Liver (tissue), 9 donors: ENCODE measurements around the gene THAP7. TPM values are rescaled to one million over a fixed set of nuclear protein-coding genes. Genes with fewer than 3 reads are reported as not detected.
A peak's percentile ranks its signal among the peaks of the same experiment; 100 is the strongest.

Experiments used
- DNase-seq: peaks from one replicate; pipeline ENCODE4 v3.0.0-alpha.2; 2017; ENCODE audit warnings: low spot score
- H3K27ac ChIP-seq, 2 donors: one replicate each; pipeline ENCODE4 v1.7.0; 2013; ENCODE audit warnings: inconsistent platforms in 2 of 2, low read length in 2 of 2, control low read depth in 1 of 2, low read depth in 1 of 2, mild to moderate bottlenecking in 1 of 2
- H3K27me3 ChIP-seq, 4 donors: one replicate each; pipeline versions ENCODE4 v1.6.1 to v1.7.0; 2013; ENCODE audit warnings: low read length in 3 of 4, inconsistent platforms in 1 of 4, mild to moderate bottlenecking in 1 of 4, moderate library complexity in 1 of 4; ENCODE audit not compliant: control insufficient read depth in 4 of 4, insufficient read depth in 4 of 4
- H3K36me3 ChIP-seq, 4 donors: one replicate each; pipeline versions ENCODE4 v1.6.1 to v1.7.0; 2013; ENCODE audit warnings: low read length in 3 of 4, mild to moderate bottlenecking in 3 of 4, low read depth in 1 of 4, moderate library complexity in 1 of 4; ENCODE audit not compliant: control insufficient read depth in 4 of 4, insufficient read depth in 3 of 4
- H3K4me1 ChIP-seq, 4 donors: one replicate each; pipeline versions ENCODE4 v1.6.1 to v1.7.0; 2013; ENCODE audit warnings: low read length in 3 of 4, mild to moderate bottlenecking in 3 of 4, moderate library complexity in 1 of 4; ENCODE audit not compliant: control insufficient read depth in 4 of 4, insufficient read depth in 4 of 4
- H3K4me3 ChIP-seq, 3 donors: one replicate each; pipeline versions ENCODE4 v1.6.1 to v1.7.0; 2013; ENCODE audit warnings: low read length in 3 of 3, control low read depth in 1 of 3, low read depth in 1 of 3, mild to moderate bottlenecking in 1 of 3
- H3K9ac ChIP-seq, 2 donors: one replicate each; pipeline ENCODE4 v1.7.0; 2013; ENCODE audit warnings: low read length in 2 of 2, mild to moderate bottlenecking in 2 of 2, moderate library complexity in 2 of 2, control low read depth in 1 of 2, low read depth in 1 of 2
- H3K9me3 ChIP-seq, 4 donors: one replicate each; pipeline versions ENCODE4 v1.6.1 to v1.7.0; 2013; ENCODE audit warnings: low read length in 3 of 4; ENCODE audit not compliant: control insufficient read depth in 4 of 4
- EGR1 ChIP-seq, 2 donors: IDR thresholded peaks; 2 replicates each; pipeline ENCODE4 v1.6.1; 2016 to 2018; ENCODE audit warnings: antibody characterized with exemption in 2 of 2, low read depth in 2 of 2
- FOXA1 ChIP-seq: IDR thresholded peaks from 2 replicates; pipeline ENCODE4 v1.6.1; 2016; ENCODE audit warnings: antibody characterized with exemption
- FOXA2 ChIP-seq: IDR thresholded peaks from 2 replicates; pipeline ENCODE4 v1.6.1; 2016; ENCODE audit warnings: antibody characterized with exemption
- GABPA ChIP-seq, 2 donors: IDR thresholded peaks in 1 of 2; conservative IDR thresholded peaks in 1 of 2; 2 replicates each; pipeline ENCODE4 v1.6.1; 2016; ENCODE audit warnings: antibody characterized with exemption in 2 of 2, mild to moderate bottlenecking in 1 of 2, moderate library complexity in 1 of 2
- HNF4A ChIP-seq, 2 donors: conservative IDR thresholded peaks; 2 replicates each; pipeline ENCODE4 v1.6.1; 2016; ENCODE audit warnings: antibody characterized with exemption in 2 of 2, mild to moderate bottlenecking in 2 of 2
- HNF4G ChIP-seq: IDR thresholded peaks from 2 replicates; pipeline ENCODE4 v1.6.1; 2016; ENCODE audit warnings: antibody characterized with exemption
- JUND ChIP-seq, 2 donors: IDR thresholded peaks; 2 replicates each; pipeline ENCODE4 v1.6.1; 2016; ENCODE audit warnings: antibody characterized with exemption in 2 of 2
- NR2F2 ChIP-seq: IDR thresholded peaks from 2 replicates; pipeline ENCODE4 v1.6.1; 2016; ENCODE audit warnings: antibody characterized with exemption
- RAD21 ChIP-seq, 2 donors: IDR thresholded peaks; 2 replicates each; pipeline ENCODE4 v1.6.1; 2016; ENCODE audit warnings: antibody characterized with exemption in 2 of 2, mild to moderate bottlenecking in 2 of 2
- RXRA ChIP-seq, 2 donors: IDR thresholded peaks; 2 replicates each; pipeline ENCODE4 v1.6.1; 2017 to 2018; ENCODE audit warnings: antibody characterized with exemption in 2 of 2, mild to moderate bottlenecking in 1 of 2
- SP1 ChIP-seq: IDR thresholded peaks from 2 replicates; pipeline ENCODE4 v1.6.1; 2018; ENCODE audit warnings: antibody characterized with exemption, mild to moderate bottlenecking
- TAF1 ChIP-seq: conservative IDR thresholded peaks from 2 replicates; pipeline ENCODE4 v1.6.1; 2016; ENCODE audit warnings: antibody characterized with exemption, mild to moderate bottlenecking
- YY1 ChIP-seq: IDR thresholded peaks from 2 replicates; pipeline ENCODE4 v1.6.1; 2016; ENCODE audit warnings: antibody characterized with exemption, mild to moderate bottlenecking
- WGBS: extraction: QIAGEN DNeasy Blood & Tissue Kit; methylation state at CpG from one replicate; pipeline ENCODE4 v1.1.7; 2013; 5-methylcytosine and 5-hydroxymethylcytosine counted together
- polyA plus RNA-seq, 2 donors: library from polyadenylated mRNA; stranded (reverse) in 1 of 2; unstranded in 1 of 2; fragments of 200-250 nt in 1 of 2; fragments of >200 nt in 1 of 2; fragmentation: Nextera tagmentation in 1 of 2; extraction: Ambion mirVana in 1 of 2; gene quantifications; one replicate each; pipeline versions ENCODE4 v1.2.1 to v1.2.3, GENCODE V29; 2013 to 2015
- total RNA-seq, 2 donors: library from RNA; depleted of rRNA; stranded (reverse); fragments of >200 nt; gene quantifications; one replicate each; pipeline ENCODE4 v1.2.3, GENCODE V29; 2014
- TF ChIP-seq, protein P1 (sequence below): fragments of 150-350 bp; IDR thresholded peaks from 2 replicates; pipeline ENCODE4 v1.5.1; 2017; ENCODE audit warnings: improper control_type of control experiment, low read depth, low read length; ENCODE audit not compliant: missing input control
- TF ChIP-seq, protein P2 (sequence below): IDR thresholded peaks from 2 replicates; pipeline ENCODE4 v1.6.1; 2016; ENCODE audit warnings: antibody characterized with exemption
- TF ChIP-seq, protein P3 (sequence below): IDR thresholded peaks from 2 replicates; pipeline ENCODE4 v1.6.1; 2016; ENCODE audit warnings: antibody characterized with exemption
- TF ChIP-seq, protein P4 (sequence below): IDR thresholded peaks from 2 replicates; pipeline ENCODE4 v1.6.1; 2016; ENCODE audit warnings: antibody characterized with exemption
- TF ChIP-seq, protein P5 (sequence below): IDR thresholded peaks from 2 replicates; pipeline ENCODE4 v1.6.1; 2016; ENCODE audit warnings: antibody characterized with exemption, mild to moderate bottlenecking
- donor health status: healthy.
- donor health status: healthy.
- donor health status: healthy.
- donor health status: healthy.
- donor health status: healthy.

THAP7 gene
- total and polyA plus RNA-seq, 4 donors = 10.4 to 21.9 (median 19.4) TPM

DNA sequence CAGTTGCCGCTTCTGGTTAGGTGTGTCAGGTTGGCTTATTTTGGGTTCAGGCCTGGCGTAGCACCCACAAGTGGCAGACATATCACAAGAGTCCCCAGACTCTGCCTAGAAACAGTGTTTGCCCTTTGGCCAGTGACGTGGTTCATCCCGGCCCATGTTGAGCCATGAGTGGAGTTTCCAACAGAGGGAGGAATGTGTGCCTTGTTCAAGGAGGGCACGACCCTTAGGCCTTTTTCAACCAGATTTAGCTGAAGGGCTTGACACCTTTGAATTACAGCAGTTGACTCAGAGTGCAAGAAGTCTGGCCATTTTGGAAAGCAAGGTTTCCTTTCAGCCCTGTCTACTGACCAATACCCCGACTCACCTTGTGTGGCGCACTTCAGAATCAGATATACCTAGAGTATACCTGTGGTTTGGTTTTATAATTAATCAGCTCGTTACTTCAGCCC lies 50.0 kb downstream of the THAP7 start:
- peaks cover 0 to 13% (median 6%) of the 10 kb centered on the region in 4 donors for H3K36me3 ChIP-seq
- H3K27ac ChIP-seq = peak overlapping the region; percentile 67
- H3K27me3 ChIP-seq = no peaks in the 10 kb centered on the region
- WGBS = 65% methylated on average over 8 of the region's 8 CpGs
- peak; percentile 53 for DNase-seq
- no peaks in the 10 kb centered on the region for H3K9me3 ChIP-seq
- peaks cover 23 to 76% (median 58%) of the 10 kb centered on the region in 4 donors for H3K4me1 ChIP-seq
- no peak overlapping the region for H3K4me3 ChIP-seq
- TF ChIP-seq FOXA1 = no peak
- TF ChIP-seq, protein P1, sequence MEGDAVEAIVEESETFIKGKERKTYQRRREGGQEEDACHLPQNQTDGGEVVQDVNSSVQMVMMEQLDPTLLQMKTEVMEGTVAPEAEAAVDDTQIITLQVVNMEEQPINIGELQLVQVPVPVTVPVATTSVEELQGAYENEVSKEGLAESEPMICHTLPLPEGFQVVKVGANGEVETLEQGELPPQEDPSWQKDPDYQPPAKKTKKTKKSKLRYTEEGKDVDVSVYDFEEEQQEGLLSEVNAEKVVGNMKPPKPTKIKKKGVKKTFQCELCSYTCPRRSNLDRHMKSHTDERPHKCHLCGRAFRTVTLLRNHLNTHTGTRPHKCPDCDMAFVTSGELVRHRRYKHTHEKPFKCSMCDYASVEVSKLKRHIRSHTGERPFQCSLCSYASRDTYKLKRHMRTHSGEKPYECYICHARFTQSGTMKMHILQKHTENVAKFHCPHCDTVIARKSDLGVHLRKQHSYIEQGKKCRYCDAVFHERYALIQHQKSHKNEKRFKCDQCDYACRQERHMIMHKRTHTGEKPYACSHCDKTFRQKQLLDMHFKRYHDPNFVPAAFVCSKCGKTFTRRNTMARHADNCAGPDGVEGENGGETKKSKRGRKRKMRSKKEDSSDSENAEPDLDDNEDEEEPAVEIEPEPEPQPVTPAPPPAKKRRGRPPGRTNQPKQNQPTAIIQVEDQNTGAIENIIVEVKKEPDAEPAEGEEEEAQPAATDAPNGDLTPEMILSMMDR = peak; percentile 1
- TF ChIP-seq NR2F2 = no peak
- peak; percentile 33 for TF ChIP-seq HNF4G
- peak; percentile 51 for TF ChIP-seq SP1
- TF ChIP-seq FOXA2 = no peak
- TF ChIP-seq, protein P2, sequence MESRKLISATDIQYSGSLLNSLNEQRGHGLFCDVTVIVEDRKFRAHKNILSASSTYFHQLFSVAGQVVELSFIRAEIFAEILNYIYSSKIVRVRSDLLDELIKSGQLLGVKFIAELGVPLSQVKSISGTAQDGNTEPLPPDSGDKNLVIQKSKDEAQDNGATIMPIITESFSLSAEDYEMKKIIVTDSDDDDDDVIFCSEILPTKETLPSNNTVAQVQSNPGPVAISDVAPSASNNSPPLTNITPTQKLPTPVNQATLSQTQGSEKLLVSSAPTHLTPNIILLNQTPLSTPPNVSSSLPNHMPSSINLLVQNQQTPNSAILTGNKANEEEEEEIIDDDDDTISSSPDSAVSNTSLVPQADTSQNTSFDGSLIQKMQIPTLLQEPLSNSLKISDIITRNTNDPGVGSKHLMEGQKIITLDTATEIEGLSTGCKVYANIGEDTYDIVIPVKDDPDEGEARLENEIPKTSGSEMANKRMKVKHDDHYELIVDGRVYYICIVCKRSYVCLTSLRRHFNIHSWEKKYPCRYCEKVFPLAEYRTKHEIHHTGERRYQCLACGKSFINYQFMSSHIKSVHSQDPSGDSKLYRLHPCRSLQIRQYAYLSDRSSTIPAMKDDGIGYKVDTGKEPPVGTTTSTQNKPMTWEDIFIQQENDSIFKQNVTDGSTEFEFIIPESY = no peak
- no peak for TF ChIP-seq TAF1
- TF ChIP-seq, protein P3, sequence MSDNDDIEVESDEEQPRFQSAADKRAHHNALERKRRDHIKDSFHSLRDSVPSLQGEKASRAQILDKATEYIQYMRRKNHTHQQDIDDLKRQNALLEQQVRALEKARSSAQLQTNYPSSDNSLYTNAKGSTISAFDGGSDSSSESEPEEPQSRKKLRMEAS = no peak
- peak in 1 of 2 donors; percentile 18 for TF ChIP-seq JUND (IDR thresholded peaks at IDR 0.05)
- TF ChIP-seq YY1 = peak; percentile 31
- no peak for TF ChIP-seq GABPA (IDR thresholded peaks at IDR 0.05 in 1 of 2, conservative IDR thresholded peaks at IDR 0.05 in 1 of 2)
- no peak for TF ChIP-seq RAD21 (IDR thresholded peaks at IDR 0.05)
- TF ChIP-seq, protein P4, sequence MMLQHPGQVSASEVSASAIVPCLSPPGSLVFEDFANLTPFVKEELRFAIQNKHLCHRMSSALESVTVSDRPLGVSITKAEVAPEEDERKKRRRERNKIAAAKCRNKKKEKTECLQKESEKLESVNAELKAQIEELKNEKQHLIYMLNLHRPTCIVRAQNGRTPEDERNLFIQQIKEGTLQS = no peak
- TF ChIP-seq, protein P5, sequence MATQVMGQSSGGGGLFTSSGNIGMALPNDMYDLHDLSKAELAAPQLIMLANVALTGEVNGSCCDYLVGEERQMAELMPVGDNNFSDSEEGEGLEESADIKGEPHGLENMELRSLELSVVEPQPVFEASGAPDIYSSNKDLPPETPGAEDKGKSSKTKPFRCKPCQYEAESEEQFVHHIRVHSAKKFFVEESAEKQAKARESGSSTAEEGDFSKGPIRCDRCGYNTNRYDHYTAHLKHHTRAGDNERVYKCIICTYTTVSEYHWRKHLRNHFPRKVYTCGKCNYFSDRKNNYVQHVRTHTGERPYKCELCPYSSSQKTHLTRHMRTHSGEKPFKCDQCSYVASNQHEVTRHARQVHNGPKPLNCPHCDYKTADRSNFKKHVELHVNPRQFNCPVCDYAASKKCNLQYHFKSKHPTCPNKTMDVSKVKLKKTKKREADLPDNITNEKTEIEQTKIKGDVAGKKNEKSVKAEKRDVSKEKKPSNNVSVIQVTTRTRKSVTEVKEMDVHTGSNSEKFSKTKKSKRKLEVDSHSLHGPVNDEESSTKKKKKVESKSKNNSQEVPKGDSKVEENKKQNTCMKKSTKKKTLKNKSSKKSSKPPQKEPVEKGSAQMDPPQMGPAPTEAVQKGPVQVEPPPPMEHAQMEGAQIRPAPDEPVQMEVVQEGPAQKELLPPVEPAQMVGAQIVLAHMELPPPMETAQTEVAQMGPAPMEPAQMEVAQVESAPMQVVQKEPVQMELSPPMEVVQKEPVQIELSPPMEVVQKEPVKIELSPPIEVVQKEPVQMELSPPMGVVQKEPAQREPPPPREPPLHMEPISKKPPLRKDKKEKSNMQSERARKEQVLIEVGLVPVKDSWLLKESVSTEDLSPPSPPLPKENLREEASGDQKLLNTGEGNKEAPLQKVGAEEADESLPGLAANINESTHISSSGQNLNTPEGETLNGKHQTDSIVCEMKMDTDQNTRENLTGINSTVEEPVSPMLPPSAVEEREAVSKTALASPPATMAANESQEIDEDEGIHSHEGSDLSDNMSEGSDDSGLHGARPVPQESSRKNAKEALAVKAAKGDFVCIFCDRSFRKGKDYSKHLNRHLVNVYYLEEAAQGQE = no peak
- TF ChIP-seq HNF4A (conservative IDR thresholded peaks at IDR 0.05) = peak; percentile 76 to 86
- peak; percentile 33 to 66 for TF ChIP-seq RXRA (IDR thresholded peaks at IDR 0.05)
- TF ChIP-seq EGR1 (IDR thresholded peaks at IDR 0.05; ENCODE audit: low read depth in 2 of 2) = no peak
- H3K9ac ChIP-seq = no peak overlapping the region
